Bronchial epithelial cell (primary cell): Measurements from ENCODE around the gene ARL16. TPM values are rescaled to one million over a fixed set of nuclear protein-coding genes. Genes with fewer than 3 reads are reported as not detected.
A peak's percentile ranks its signal among the peaks of the same experiment; 100 is the strongest.

Experiments used
- DNase-seq: peaks from one replicate; pipeline ENCODE4 v3.0.0-alpha.2; 2010; ENCODE audit warnings: low read depth
- FAIRE-seq: peaks from 2 replicates; lab custom pipeline; 2011; peaks lifted over from hg19 to GRCh38; lab: Jason Lieb, UNC
- H3K27me3 ChIP-seq: 2 replicates; pipeline ENCODE4 v1.5.1; 2011; ENCODE audit warnings: low read length; ENCODE audit not compliant: control insufficient read depth, insufficient read depth
- H3K36me3 ChIP-seq: 2 replicates; pipeline ENCODE4 v1.5.1; 2011; ENCODE audit warnings: low read length; ENCODE audit not compliant: control insufficient read depth, insufficient read depth
- H3K4me3 ChIP-seq: 2 replicates; pipeline ENCODE4 v1.5.1; 2011; ENCODE audit warnings: mild to moderate bottlenecking, low read depth, low read length, control low read depth
- CTCF ChIP-seq: IDR thresholded peaks from 2 replicates; pipeline ENCODE4 v1.5.1; 2011; ENCODE audit warnings: mild to moderate bottlenecking, moderate library complexity, low read length, control low read depth, inconsistent platforms; ENCODE audit not compliant: insufficient read depth, severe bottlenecking
- total RNA-seq: library from RNA; depleted of rRNA; stranded (reverse); fragments of >200 nt; gene quantifications from 2 replicates; pipeline ENCODE4 v1.2.1, GENCODE V29; 2014

ARL16 gene
- total RNA-seq, 1 donor from 2014 or later: 25.8 TPM

- no peak for TF ChIP-seq CTCF
- no peak overlapping the region for H3K4me3 ChIP-seq
- H3K36me3 ChIP-seq: peaks cover 20% of the 10 kb centered on the region
- H3K27me3 ChIP-seq: no peaks in the 10 kb centered on the region
- FAIRE-seq: no peak
- DNase-seq: no peak
These were observed 24.4 kb upstream of the ARL16 start for GRCh38 chr17:81707725-81708646.

- Histone ChIP-seq H3K36me3 (peaks cover 20% of the 10 kb centered on the region), H3K4me3 (no peak overlapping the region), H3K27me3 (no peaks in the 10 kb centered on the region)
- TF ChIP-seq CTCF: no peak
- DNase-seq (no peak), FAIRE-seq (no peak)
These were observed 23.4 kb upstream of the ARL16 start for GRCh38 chr17:81706757-81707624.

- peaks cover 23% of the 10 kb centered on the region for H3K36me3 ChIP-seq
- FAIRE-seq: no peak
- TF ChIP-seq CTCF: no peak
These were observed 22.6 kb upstream of the ARL16 start for GRCh38 chr17:81706232-81706611.

GRCh38 chr17:81705518-81706231 lies 22.1 kb upstream of the ARL16 start:
- FAIRE-seq (no peak), DNase-seq (no peak)
- Histone ChIP-seq H3K4me3 (no peak overlapping the region), H3K36me3 (peaks cover 26% of the 10 kb centered on the region), H3K27me3 (no peaks in the 10 kb centered on the region)
- TF ChIP-seq CTCF: no peak

More at GRCh38 chr17:81706232-81706611, 22.6 kb upstream of the ARL16 start:
- no peaks in the 10 kb centered on the region for H3K27me3 ChIP-seq
- H3K4me3 ChIP-seq: no peak overlapping the region
- DNase-seq: no peak

- Histone ChIP-seq H3K36me3 (peaks cover 26% of the 10 kb centered on the region), H3K4me3 (peak overlapping the region; percentile 68), H3K27me3 (no peaks in the 10 kb centered on the region)
- no peak for DNase-seq
- no peak for FAIRE-seq
- TF ChIP-seq CTCF: no peak
These were observed 20.4 kb upstream of the ARL16 start for GRCh38 chr17:81703747-81704654.
